Measurements from ENCODE around the gene OR5V1. TPM values are rescaled to one million over a fixed set of nuclear protein-coding genes. Genes with fewer than 3 reads are reported as not detected.

The OR5V1 gene
- polyA plus RNA-seq, 1 donor from 2014 or later, result not detected

DNA sequence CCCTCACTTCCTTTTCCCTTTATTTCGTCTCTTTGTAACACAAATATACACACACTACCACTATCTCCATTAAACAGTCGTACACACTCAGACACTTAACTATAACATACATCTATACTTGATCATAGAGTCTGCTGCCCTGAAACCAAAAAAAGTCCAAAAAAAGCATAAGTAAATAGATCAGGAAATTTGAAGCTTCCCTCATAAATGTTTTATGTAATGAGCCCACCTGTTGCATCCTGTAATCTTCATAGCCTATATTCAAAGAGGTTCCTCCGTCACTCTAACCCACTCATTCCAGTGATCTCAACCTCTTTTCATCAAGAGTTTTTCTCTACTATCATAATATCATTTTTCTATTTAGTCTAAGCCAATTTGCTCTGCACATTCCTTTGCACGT is 19.9 kb upstream of the OR5V1 start:
- H3K36me3 ChIP-seq (ENCODE audit: insufficient read depth, low read length), result no peaks in the 10 kb centered on the region
- H3F3A ChIP-seq (ENCODE audit: insufficient read depth, low read length, poor library complexity, severe bottlenecking), result no peaks in the 10 kb centered on the region
- H3K27ac ChIP-seq (ENCODE audit: low read length), result no peak overlapping the region
- no peaks in the 10 kb centered on the region for H3K79me2 ChIP-seq (replicated peaks; ENCODE audit: insufficient read depth, low read length)
- H3K4me3 ChIP-seq (ENCODE audit: low read length), result no peak overlapping the region
- H3K4me2 ChIP-seq (ENCODE audit: low read length), result no peak overlapping the region
- no peaks in the 10 kb centered on the region for H3K27me3 ChIP-seq (ENCODE audit: insufficient read depth, low read depth, low read length)
- TF ChIP-seq, protein P1, sequence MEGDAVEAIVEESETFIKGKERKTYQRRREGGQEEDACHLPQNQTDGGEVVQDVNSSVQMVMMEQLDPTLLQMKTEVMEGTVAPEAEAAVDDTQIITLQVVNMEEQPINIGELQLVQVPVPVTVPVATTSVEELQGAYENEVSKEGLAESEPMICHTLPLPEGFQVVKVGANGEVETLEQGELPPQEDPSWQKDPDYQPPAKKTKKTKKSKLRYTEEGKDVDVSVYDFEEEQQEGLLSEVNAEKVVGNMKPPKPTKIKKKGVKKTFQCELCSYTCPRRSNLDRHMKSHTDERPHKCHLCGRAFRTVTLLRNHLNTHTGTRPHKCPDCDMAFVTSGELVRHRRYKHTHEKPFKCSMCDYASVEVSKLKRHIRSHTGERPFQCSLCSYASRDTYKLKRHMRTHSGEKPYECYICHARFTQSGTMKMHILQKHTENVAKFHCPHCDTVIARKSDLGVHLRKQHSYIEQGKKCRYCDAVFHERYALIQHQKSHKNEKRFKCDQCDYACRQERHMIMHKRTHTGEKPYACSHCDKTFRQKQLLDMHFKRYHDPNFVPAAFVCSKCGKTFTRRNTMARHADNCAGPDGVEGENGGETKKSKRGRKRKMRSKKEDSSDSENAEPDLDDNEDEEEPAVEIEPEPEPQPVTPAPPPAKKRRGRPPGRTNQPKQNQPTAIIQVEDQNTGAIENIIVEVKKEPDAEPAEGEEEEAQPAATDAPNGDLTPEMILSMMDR (IDR thresholded peaks at IDR 0.05; ENCODE audit: poor library complexity, severe bottlenecking), result no peak
- no peak for TF ChIP-seq EP300 (conservative IDR thresholded peaks at IDR 0.05; ENCODE audit: poor library complexity, severe bottlenecking)
- TF ChIP-seq POLR2AphosphoS5 (IDR thresholded peaks at IDR 0.05), result no peak
- TF ChIP-seq, protein P2, sequence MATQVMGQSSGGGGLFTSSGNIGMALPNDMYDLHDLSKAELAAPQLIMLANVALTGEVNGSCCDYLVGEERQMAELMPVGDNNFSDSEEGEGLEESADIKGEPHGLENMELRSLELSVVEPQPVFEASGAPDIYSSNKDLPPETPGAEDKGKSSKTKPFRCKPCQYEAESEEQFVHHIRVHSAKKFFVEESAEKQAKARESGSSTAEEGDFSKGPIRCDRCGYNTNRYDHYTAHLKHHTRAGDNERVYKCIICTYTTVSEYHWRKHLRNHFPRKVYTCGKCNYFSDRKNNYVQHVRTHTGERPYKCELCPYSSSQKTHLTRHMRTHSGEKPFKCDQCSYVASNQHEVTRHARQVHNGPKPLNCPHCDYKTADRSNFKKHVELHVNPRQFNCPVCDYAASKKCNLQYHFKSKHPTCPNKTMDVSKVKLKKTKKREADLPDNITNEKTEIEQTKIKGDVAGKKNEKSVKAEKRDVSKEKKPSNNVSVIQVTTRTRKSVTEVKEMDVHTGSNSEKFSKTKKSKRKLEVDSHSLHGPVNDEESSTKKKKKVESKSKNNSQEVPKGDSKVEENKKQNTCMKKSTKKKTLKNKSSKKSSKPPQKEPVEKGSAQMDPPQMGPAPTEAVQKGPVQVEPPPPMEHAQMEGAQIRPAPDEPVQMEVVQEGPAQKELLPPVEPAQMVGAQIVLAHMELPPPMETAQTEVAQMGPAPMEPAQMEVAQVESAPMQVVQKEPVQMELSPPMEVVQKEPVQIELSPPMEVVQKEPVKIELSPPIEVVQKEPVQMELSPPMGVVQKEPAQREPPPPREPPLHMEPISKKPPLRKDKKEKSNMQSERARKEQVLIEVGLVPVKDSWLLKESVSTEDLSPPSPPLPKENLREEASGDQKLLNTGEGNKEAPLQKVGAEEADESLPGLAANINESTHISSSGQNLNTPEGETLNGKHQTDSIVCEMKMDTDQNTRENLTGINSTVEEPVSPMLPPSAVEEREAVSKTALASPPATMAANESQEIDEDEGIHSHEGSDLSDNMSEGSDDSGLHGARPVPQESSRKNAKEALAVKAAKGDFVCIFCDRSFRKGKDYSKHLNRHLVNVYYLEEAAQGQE (IDR thresholded peaks at IDR 0.05; ENCODE audit: borderline replicate concordance), result no peak
- no peak for TF ChIP-seq SMC3 (conservative IDR thresholded peaks at IDR 0.05; ENCODE audit: poor library complexity)
- no peak for TF ChIP-seq TAF1 (IDR thresholded peaks at IDR 0.05; ENCODE audit: low read depth)
- TF ChIP-seq RAD21 (conservative IDR thresholded peaks at IDR 0.05), result no peak
- TF ChIP-seq MXI1 (conservative IDR thresholded peaks at IDR 0.05; ENCODE audit: poor library complexity, severe bottlenecking), result no peak
- TF ChIP-seq EZH2 (IDR thresholded peaks at IDR 0.05; ENCODE audit: borderline replicate concordance, insufficient read depth, low read length, poor library complexity, severe bottlenecking), result no peak
- H3K9ac ChIP-seq (ENCODE audit: low read length), result no peak overlapping the region
- no peaks in the 10 kb centered on the region for H4K20me1 ChIP-seq (ENCODE audit: insufficient read depth)
- H3K9me3 ChIP-seq (ENCODE audit: low read length), result no peaks in the 10 kb centered on the region
- H2AFZ ChIP-seq (ENCODE audit: low read depth, low read length), result no peak overlapping the region
- H3K9me2 ChIP-seq (ENCODE audit: insufficient read depth, low read length), result no peaks in the 10 kb centered on the region

DNA sequence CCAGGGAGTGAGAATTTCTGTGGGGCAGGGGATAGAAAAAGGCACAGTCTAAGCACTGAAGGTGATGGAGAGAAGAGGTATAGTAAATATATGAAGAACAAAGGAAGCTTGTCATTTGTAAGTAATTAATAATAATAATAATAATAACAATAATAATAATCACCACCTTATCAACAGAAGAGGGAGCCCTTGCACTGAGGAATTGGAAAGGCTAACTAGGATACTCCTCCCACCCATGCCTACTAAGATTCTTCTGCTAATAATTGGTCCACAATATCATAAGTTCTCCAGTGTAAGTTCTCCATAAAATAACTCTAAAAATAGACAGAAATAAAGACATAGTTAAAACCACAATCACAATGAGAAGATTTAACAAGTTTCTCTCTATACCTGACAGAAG is 7.3 kb upstream of the OR5V1 start:
- Histone ChIP-seq H3K27ac (ENCODE audit: low read length) (no peak overlapping the region), H3K4me2 (ENCODE audit: low read length) (no peak overlapping the region), H4K20me1 (ENCODE audit: insufficient read depth) (no peaks in the 10 kb centered on the region), H3K27me3 (ENCODE audit: insufficient read depth, low read depth, low read length) (no peaks in the 10 kb centered on the region), H3K9me2 (ENCODE audit: insufficient read depth, low read length) (no peaks in the 10 kb centered on the region), H3K36me3 (ENCODE audit: insufficient read depth, low read length) (no peaks in the 10 kb centered on the region), H2AFZ (ENCODE audit: low read depth, low read length) (no peak overlapping the region), H3K9me3 (ENCODE audit: low read length) (no peaks in the 10 kb centered on the region), H3F3A (ENCODE audit: insufficient read depth, low read length, poor library complexity, severe bottlenecking) (no peaks in the 10 kb centered on the region), H3K79me2 (replicated peaks; ENCODE audit: insufficient read depth, low read length) (no peaks in the 10 kb centered on the region), H3K4me3 (ENCODE audit: low read length) (no peak overlapping the region), H3K9ac (ENCODE audit: low read length) (no peak overlapping the region)
- TF ChIP-seq, protein P1 (IDR thresholded peaks at IDR 0.05; ENCODE audit: poor library complexity, severe bottlenecking), result peak; percentile 36
- TF ChIP-seq RAD21 (conservative IDR thresholded peaks at IDR 0.05), result peak; percentile 48
- TF ChIP-seq MXI1 (conservative IDR thresholded peaks at IDR 0.05; ENCODE audit: poor library complexity, severe bottlenecking), result no peak
- no peak for TF ChIP-seq EZH2 (IDR thresholded peaks at IDR 0.05; ENCODE audit: borderline replicate concordance, insufficient read depth, low read length, poor library complexity, severe bottlenecking)

All from neural cell (in vitro differentiated cells).